A673 (cell line): Measurements from ENCODE around the gene PPARG. TPM values are rescaled to one million over a fixed set of nuclear protein-coding genes. Genes with fewer than 3 reads are reported as not detected.

Source experiments
- BruUV-seq: library from RNA; stranded (reverse); fragments of 400-500 nt; replicated peaks from 2 replicates; lab custom pipeline; 2021; lab: Mats Ljungman, UMichigan
- CTCF ChIA-PET: fragments of 300-600 bp; sonication (Branson Sonifier 250); formaldehyde crosslinking; loops from one replicate; lab custom pipeline; 2022; ENCODE audit warnings: antibody characterized with exemption; lab: Charles Lee
- POLR2A ChIA-PET: fragments of 300-600 bp; sonication (Branson Sonifier 250); formaldehyde crosslinking; loops from one replicate; lab custom pipeline; 2022; ENCODE audit warnings: antibody characterized with exemption; ENCODE audit not compliant: low non-redundant PET; lab: Charles Lee
- DNase-seq: peaks from one replicate; pipeline ENCODE4 v3.0.0-alpha.2; 2015; ENCODE audit warnings: low spot score
- H3K27ac ChIP-seq: fragments of 200-600 bp; sonication (generic); 2 replicates; pipeline ENCODE4 v1.5.1; 2016; ENCODE audit warnings: mixed run types, low read depth, mild to moderate bottlenecking, mixed read lengths, antibody characterized with exemption, low read length; ENCODE audit not compliant: poor library complexity, severe bottlenecking
- H3K27me3 ChIP-seq: fragments of 200-600 bp; sonication (generic); replicated peaks from 2 replicates; pipeline ENCODE4 v1.6.1; 2017; ENCODE audit warnings: mixed run types, low read depth, mild to moderate bottlenecking, mixed read lengths, antibody characterized with exemption, low read length; ENCODE audit not compliant: insufficient read depth, poor library complexity
- H3K36me3 ChIP-seq: fragments of 200-600 bp; sonication (generic); 2 replicates; pipeline ENCODE4 v1.6.1; 2016; ENCODE audit warnings: mixed run types, mild to moderate bottlenecking, mixed read lengths, antibody characterized with exemption, low read length; ENCODE audit not compliant: insufficient read depth, poor library complexity, severe bottlenecking
- H3K4me1 ChIP-seq: fragments of 200-600 bp; sonication (generic); 2 replicates; pipeline ENCODE4 v1.6.1; 2017; ENCODE audit warnings: mixed run types, mild to moderate bottlenecking, mixed read lengths, antibody characterized with exemption, low read length; ENCODE audit not compliant: insufficient read depth, poor library complexity, severe bottlenecking
- H3K4me3 ChIP-seq: fragments of 200-600 bp; sonication (generic); 2 replicates; pipeline ENCODE4 v1.5.1; 2016; ENCODE audit warnings: low read depth, mixed run types, mild to moderate bottlenecking, mixed read lengths, low read length; ENCODE audit not compliant: poor library complexity, severe bottlenecking
- H3K9me3 ChIP-seq: fragments of 200-600 bp; sonication (generic); 2 replicates; pipeline ENCODE4 v1.6.1; 2016; ENCODE audit warnings: mixed run types, low read depth, mild to moderate bottlenecking, mixed read lengths, antibody characterized with exemption, low read length; ENCODE audit not compliant: poor library complexity, severe bottlenecking
- CTCF ChIP-seq: fragments of 300-800, 200-600 bp; sonication (generic); conservative IDR thresholded peaks from 2 replicates; pipeline ENCODE4 v1.5.1; 2017; ENCODE audit warnings: low read depth, mild to moderate bottlenecking, antibody characterized with exemption, low read length, moderate library complexity, mixed read lengths
- EZH2 ChIP-seq: fragments of 200-600 bp; sonication (generic); IDR thresholded peaks from 2 replicates; pipeline ENCODE4 v1.6.1; 2017; ENCODE audit warnings: borderline replicate concordance, low read depth, mild to moderate bottlenecking, mixed read lengths, antibody characterized with exemption, low read length; ENCODE audit not compliant: poor library complexity, severe bottlenecking
- intact Hi-C: fragments of 100-400 bp; cut with micrococcal nuclease; formaldehyde crosslinking; loops from one replicate; pipeline ENCODE4 v1.10.0; 2022; ENCODE audit not compliant: unreplicated experiment
- total RNA-seq: library from RNA; stranded (reverse); gene quantifications from 2 replicates; pipeline ENCODE4 v1.2.3, GENCODE V29; 2021

Gene PPARG
- total RNA-seq, 1 experiment from 2014 or later = 0.62 TPM

- Histone ChIP-seq H3K27me3 (peaks cover 20% of the 10 kb centered on the region), H3K9me3 (no peaks in the 10 kb centered on the region), H3K27ac (no peak overlapping the region), H3K4me1 (no peaks in the 10 kb centered on the region), H3K36me3 (no peaks in the 10 kb centered on the region), H3K4me3 (no peak overlapping the region)
- ChIA-PET CTCF (no interaction called here), POLR2A (no interaction called here)
- TF ChIP-seq EZH2 = no peak
- TF ChIP-seq CTCF = peak; percentile 27; the same call in 1 of the 2 replicates
- no peak for DNase-seq
- intact Hi-C loops = no loop called here
- no TSS peak for BruUV-seq
These were observed 40.1 kb downstream of the PPARG start for GRCh38 chr3:12328837-12329462.

- no peak for DNase-seq
- H3K4me3 ChIP-seq = no peak overlapping the region
- TF ChIP-seq CTCF = no peak
- TF ChIP-seq EZH2 = no peak
- ChIA-PET CTCF (no interaction called here), POLR2A (no interaction called here)
- intact Hi-C loops = no loop called here
- no peak overlapping the region for H3K27ac ChIP-seq
- no TSS peak for BruUV-seq
- peaks cover 14% of the 10 kb centered on the region for H3K27me3 ChIP-seq
- no peaks in the 10 kb centered on the region for H3K36me3 ChIP-seq
- no peaks in the 10 kb centered on the region for H3K4me1 ChIP-seq
- no peaks in the 10 kb centered on the region for H3K9me3 ChIP-seq
These were observed 45.9 kb downstream of the PPARG start for GRCh38 chr3:12334786-12335185.

GRCh38 chr3:12335421-12335820 is 46.6 kb downstream of the PPARG start:
- Histone ChIP-seq H3K36me3 (no peaks in the 10 kb centered on the region), H3K27ac (no peak overlapping the region), H3K4me3 (no peak overlapping the region), H3K4me1 (no peaks in the 10 kb centered on the region), H3K27me3 (peaks cover 17% of the 10 kb centered on the region), H3K9me3 (no peaks in the 10 kb centered on the region)
- intact Hi-C loops = no loop called here
- ChIA-PET POLR2A (no interaction called here), CTCF (no interaction called here)
- no peak for DNase-seq
- TF ChIP-seq CTCF (no peak), EZH2 (no peak)
- no TSS peak for BruUV-seq
